GM21360 (cell line): Measurements from ENCODE around the gene PLPP7.

ENCODE experiments used
- ATAC-seq: cut with Tn5 transposase; IDR thresholded peaks from one replicate; pipeline ENCODE4 v1.9.1; 2021; ENCODE audit warnings: mild to moderate bottlenecking, moderate library complexity; ENCODE audit not compliant: unreplicated experiment

Gene PLPP7

GRCh38 chr9:131302244-131303075 is 12.9 kb downstream of the PLPP7 start:
- no peak for ATAC-seq

GRCh38 chr9:131303381-131304321 is 14.1 kb downstream of the PLPP7 start:
- no peak for ATAC-seq

GRCh38 chr9:131304676-131305355 is 15.3 kb downstream of the PLPP7 start:
- ATAC-seq, result no peak

GRCh38 chr9:131306397-131307004 is 17.0 kb downstream of the PLPP7 start:
- no peak for ATAC-seq

GRCh38 chr9:131307974-131308373 is 18.5 kb downstream of the PLPP7 start:
- ATAC-seq, result no peak

- ATAC-seq, result no peak
Measured at GRCh38 chr9:131308452-131308851, 18.9 kb downstream of the PLPP7 start.

- no peak for ATAC-seq
Measured at GRCh38 chr9:131308906-131309529, 19.5 kb downstream of the PLPP7 start.

- ATAC-seq, result no peak
Measured at GRCh38 chr9:131309530-131310276, 20.2 kb downstream of the PLPP7 start.

GRCh38 chr9:131310833-131311554 is 21.5 kb downstream of the PLPP7 start:
- no peak for ATAC-seq

- no peak for ATAC-seq
Measured at GRCh38 chr9:131312246-131312645, 22.7 kb downstream of the PLPP7 start.

- ATAC-seq, result no peak
Measured at GRCh38 chr9:131312822-131313770, 23.6 kb downstream of the PLPP7 start.

GRCh38 chr9:131318231-131319085 is 28.9 kb downstream of the PLPP7 start:
- ATAC-seq, result no peak

GRCh38 chr9:131319486-131319885 is 30.0 kb downstream of the PLPP7 start:
- ATAC-seq, result no peak

- no peak for ATAC-seq
Measured at GRCh38 chr9:131320031-131320685, 30.6 kb downstream of the PLPP7 start.

- no peak for ATAC-seq
Measured at GRCh38 chr9:131323629-131324028, 34.1 kb downstream of the PLPP7 start.
